Measurements from ENCODE around the gene CXCL3. TPM values are rescaled to one million over a fixed set of nuclear protein-coding genes. Genes with fewer than 3 reads are reported as not detected.

The CXCL3 gene
- total and polyA plus RNA-seq, 2 donors (not counting 1 experiment from before 2014, with no cell fraction given), result 0.51 to 2.5 TPM

DNA sequence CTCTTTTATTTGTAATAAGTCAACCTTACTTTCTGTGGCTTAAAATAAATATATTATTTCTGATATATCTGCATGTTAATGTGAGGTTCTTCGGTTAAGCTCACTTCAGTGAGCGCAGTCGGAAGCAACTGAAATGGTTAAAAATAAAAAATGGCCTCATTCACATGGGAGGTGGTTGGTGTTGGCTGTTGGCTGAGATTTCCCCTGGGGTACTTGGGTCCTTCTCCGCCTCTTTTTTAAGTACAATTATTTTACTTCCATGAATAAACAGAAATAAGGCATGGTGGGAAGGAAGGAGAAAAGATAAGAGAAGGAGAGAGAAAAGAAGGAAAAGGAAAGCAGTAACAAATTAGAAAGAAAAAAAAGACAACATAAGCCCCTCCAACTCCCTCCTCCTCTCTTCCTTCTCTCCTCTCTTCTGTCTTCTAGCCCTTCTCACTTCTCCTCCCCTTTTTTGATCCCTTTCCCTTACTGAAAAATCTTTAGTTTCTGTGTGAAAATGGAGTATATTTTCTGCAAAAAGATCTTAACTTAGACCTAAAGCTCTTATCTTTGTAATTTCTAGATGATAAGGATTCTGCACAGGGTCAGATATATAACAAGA is 19.7 kb upstream of the CXCL3 start:
- Histone ChIP-seq H3K4me2 (ENCODE audit: extremely low read depth, insufficient read depth, low read length) (no peak overlapping the region), H3K4me1 (ENCODE audit: control insufficient read depth, extremely low read depth, insufficient read depth, low read length) (no peaks in the 10 kb centered on the region), H3K4me3 (replicated peaks in 1 of 4; ENCODE audit: control extremely low read depth in 1 of 4, insufficient read depth in 1 of 4, low read depth in 3 of 4, low read length in 4 of 4) (no peak overlapping the region), H3K9ac (ENCODE audit: insufficient read depth, low read length) (no peak overlapping the region), H3K27me3 (ENCODE audit: control insufficient read depth, insufficient read depth, low read length) (no peaks in the 10 kb centered on the region), H3K36me3 (ENCODE audit: control insufficient read depth, insufficient read depth, low read length) (no peaks in the 10 kb centered on the region), H3K9me3 (ENCODE audit: control insufficient read depth, insufficient read depth, low read depth, low read length) (no peaks in the 10 kb centered on the region), H3K79me2 (ENCODE audit: control insufficient read depth, insufficient read depth, low read length) (no peaks in the 10 kb centered on the region), H2AFZ (ENCODE audit: low read length) (no peak overlapping the region), H3K27ac (ENCODE audit: insufficient read depth, low read length) (no peak overlapping the region), H4K20me1 (ENCODE audit: control insufficient read depth, extremely low read depth, insufficient read depth, low read length) (no peaks in the 10 kb centered on the region)
- TF ChIP-seq, protein P1, sequence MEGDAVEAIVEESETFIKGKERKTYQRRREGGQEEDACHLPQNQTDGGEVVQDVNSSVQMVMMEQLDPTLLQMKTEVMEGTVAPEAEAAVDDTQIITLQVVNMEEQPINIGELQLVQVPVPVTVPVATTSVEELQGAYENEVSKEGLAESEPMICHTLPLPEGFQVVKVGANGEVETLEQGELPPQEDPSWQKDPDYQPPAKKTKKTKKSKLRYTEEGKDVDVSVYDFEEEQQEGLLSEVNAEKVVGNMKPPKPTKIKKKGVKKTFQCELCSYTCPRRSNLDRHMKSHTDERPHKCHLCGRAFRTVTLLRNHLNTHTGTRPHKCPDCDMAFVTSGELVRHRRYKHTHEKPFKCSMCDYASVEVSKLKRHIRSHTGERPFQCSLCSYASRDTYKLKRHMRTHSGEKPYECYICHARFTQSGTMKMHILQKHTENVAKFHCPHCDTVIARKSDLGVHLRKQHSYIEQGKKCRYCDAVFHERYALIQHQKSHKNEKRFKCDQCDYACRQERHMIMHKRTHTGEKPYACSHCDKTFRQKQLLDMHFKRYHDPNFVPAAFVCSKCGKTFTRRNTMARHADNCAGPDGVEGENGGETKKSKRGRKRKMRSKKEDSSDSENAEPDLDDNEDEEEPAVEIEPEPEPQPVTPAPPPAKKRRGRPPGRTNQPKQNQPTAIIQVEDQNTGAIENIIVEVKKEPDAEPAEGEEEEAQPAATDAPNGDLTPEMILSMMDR (conservative IDR thresholded peaks at IDR 0.05 in 1 of 2, IDR thresholded peaks at IDR 0.05 in 1 of 2; ENCODE audit: low read depth in 1 of 2, low read length in 2 of 2), result no peak
- TF ChIP-seq EZH2 (IDR thresholded peaks at IDR 0.05; ENCODE audit: low read length, missing control alignments), result no peak
- DNase-seq (ENCODE audit: low read depth in 2 of 2), result no peak

DNA sequence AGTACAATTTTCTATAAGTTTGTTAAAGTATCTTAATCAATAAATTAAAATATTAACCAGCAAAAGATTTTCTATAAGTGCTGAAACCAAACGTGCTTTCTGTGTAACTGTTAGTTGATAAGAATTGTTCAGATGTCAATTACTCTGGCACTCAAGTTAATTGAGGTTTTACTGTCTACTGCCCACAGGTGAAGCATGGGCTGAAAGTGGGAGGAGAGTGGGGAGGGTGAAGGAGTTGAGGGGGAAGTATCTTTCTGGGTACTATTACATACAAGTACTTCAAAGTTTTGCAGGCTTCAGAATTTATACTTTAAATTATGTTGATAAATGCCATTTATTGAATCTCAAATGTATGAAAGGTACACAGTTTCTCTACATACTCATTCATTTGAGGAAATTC is 19.1 kb upstream of the CXCL3 start:
- H3K9ac ChIP-seq (ENCODE audit: insufficient read depth, low read length), result no peak overlapping the region
- H3K4me2 ChIP-seq (ENCODE audit: extremely low read depth, insufficient read depth, low read length), result no peak overlapping the region
- no peak overlapping the region for H2AFZ ChIP-seq (ENCODE audit: low read length)

DNA sequence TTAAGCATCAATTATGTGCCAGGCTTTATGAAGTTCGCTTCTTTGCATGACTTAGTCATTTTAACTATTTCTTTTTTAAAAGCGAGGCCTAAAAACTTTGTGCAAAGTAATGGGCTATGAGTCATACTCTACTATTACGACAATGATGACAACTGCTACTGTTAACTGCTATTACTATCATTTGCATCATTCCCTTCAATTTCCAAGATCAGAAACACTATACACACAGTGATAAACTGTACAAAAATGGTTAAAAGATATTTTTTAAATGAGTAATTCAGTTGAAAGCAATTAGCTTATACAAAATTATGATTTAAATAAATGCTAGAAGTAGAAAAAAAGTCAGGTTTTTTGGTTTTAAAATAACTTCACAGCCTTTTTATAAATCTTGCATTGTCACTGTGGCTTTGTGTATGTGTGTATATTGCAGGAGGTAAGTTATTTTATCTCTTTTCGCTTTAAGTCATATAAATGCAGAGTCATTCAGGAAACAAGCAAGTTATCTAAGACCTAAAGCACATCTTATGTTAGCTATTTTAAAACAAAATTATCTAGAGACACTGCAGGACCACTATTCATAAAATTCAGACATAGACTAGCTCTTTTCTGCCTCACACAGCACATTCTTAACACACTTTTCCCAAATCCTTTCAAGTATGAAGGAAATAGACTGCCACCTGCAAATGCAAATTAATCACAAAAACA is 18.5 kb upstream of the CXCL3 start:
- Histone ChIP-seq H3K4me3 (replicated peaks in 1 of 4; ENCODE audit: control extremely low read depth in 1 of 4, insufficient read depth in 1 of 4, low read depth in 3 of 4, low read length in 4 of 4) (no peak overlapping the region), H3K27ac (ENCODE audit: insufficient read depth, low read length) (peak overlapping the region; percentile 68), H3K9ac (ENCODE audit: insufficient read depth, low read length) (no peak overlapping the region), H3K9me3 (ENCODE audit: control insufficient read depth, insufficient read depth, low read depth, low read length) (no peaks in the 10 kb centered on the region), H2AFZ (ENCODE audit: low read length) (no peak overlapping the region), H3K4me1 (ENCODE audit: control insufficient read depth, extremely low read depth, insufficient read depth, low read length) (no peaks in the 10 kb centered on the region), H3K79me2 (ENCODE audit: control insufficient read depth, insufficient read depth, low read length) (no peaks in the 10 kb centered on the region), H3K27me3 (ENCODE audit: control insufficient read depth, insufficient read depth, low read length) (no peaks in the 10 kb centered on the region), H4K20me1 (ENCODE audit: control insufficient read depth, extremely low read depth, insufficient read depth, low read length) (no peaks in the 10 kb centered on the region), H3K36me3 (ENCODE audit: control insufficient read depth, insufficient read depth, low read length) (no peaks in the 10 kb centered on the region), H3K4me2 (ENCODE audit: extremely low read depth, insufficient read depth, low read length) (no peak overlapping the region)
- no peak for TF ChIP-seq EZH2 (IDR thresholded peaks at IDR 0.05; ENCODE audit: low read length, missing control alignments)
- TF ChIP-seq, protein P1 (conservative IDR thresholded peaks at IDR 0.05 in 1 of 2, IDR thresholded peaks at IDR 0.05 in 1 of 2; ENCODE audit: low read depth in 1 of 2, low read length in 2 of 2), result no peak
- DNase-seq (ENCODE audit: low read depth in 2 of 2), result peak; percentile 78 to 97

More for the DNA sequence above, 19.1 kb upstream of the CXCL3 start:
- H3K36me3 ChIP-seq (ENCODE audit: control insufficient read depth, insufficient read depth, low read length), result no peaks in the 10 kb centered on the region
- no peaks in the 10 kb centered on the region for H3K4me1 ChIP-seq (ENCODE audit: control insufficient read depth, extremely low read depth, insufficient read depth, low read length)
- H3K9me3 ChIP-seq (ENCODE audit: control insufficient read depth, insufficient read depth, low read depth, low read length), result no peaks in the 10 kb centered on the region
- TF ChIP-seq, protein P1 (conservative IDR thresholded peaks at IDR 0.05 in 1 of 2, IDR thresholded peaks at IDR 0.05 in 1 of 2; ENCODE audit: low read depth in 1 of 2, low read length in 2 of 2), result no peak
- no peak for TF ChIP-seq EZH2 (IDR thresholded peaks at IDR 0.05; ENCODE audit: low read length, missing control alignments)
- DNase-seq (ENCODE audit: low read depth in 2 of 2), result no peak
- peak overlapping the region; percentile 66 for H3K27ac ChIP-seq (ENCODE audit: insufficient read depth, low read length)
- no peaks in the 10 kb centered on the region for H4K20me1 ChIP-seq (ENCODE audit: control insufficient read depth, extremely low read depth, insufficient read depth, low read length)
- no peaks in the 10 kb centered on the region for H3K27me3 ChIP-seq (ENCODE audit: control insufficient read depth, insufficient read depth, low read length)
- no peak overlapping the region for H3K4me3 ChIP-seq (replicated peaks in 1 of 4; ENCODE audit: control extremely low read depth in 1 of 4, insufficient read depth in 1 of 4, low read depth in 3 of 4, low read length in 4 of 4)
- no peaks in the 10 kb centered on the region for H3K79me2 ChIP-seq (ENCODE audit: control insufficient read depth, insufficient read depth, low read length)
